Subcutaneous abdominal adipose tissue (tissue), 5 donors: Measurements from ENCODE around the gene CHKA.

ENCODE experiments used
- H3K27ac ChIP-seq: one replicate; pipeline ENCODE4 v1.7.0; 2013; ENCODE audit warnings: low read depth, mild to moderate bottlenecking, inconsistent platforms, low read length, moderate library complexity
- H3K27me3 ChIP-seq, 5 donors: one replicate each; pipeline ENCODE4 v1.7.0; 2013; ENCODE audit warnings: low read length in 5 of 5, inconsistent platforms in 1 of 5; ENCODE audit not compliant: control insufficient read depth in 5 of 5, insufficient read depth in 4 of 5
- H3K36me3 ChIP-seq, 5 donors: one replicate each; pipeline ENCODE4 v1.7.0; 2013; ENCODE audit warnings: low read length in 5 of 5; ENCODE audit not compliant: control insufficient read depth in 5 of 5, insufficient read depth in 5 of 5
- H3K4me1 ChIP-seq, 5 donors: one replicate each; pipeline ENCODE4 v1.7.0; 2013; ENCODE audit warnings: low read length in 5 of 5, mild to moderate bottlenecking in 3 of 5, moderate library complexity in 1 of 5; ENCODE audit not compliant: control insufficient read depth in 5 of 5, insufficient read depth in 5 of 5
- H3K4me3 ChIP-seq, 5 donors: one replicate each; pipeline ENCODE4 v1.7.0; 2013; ENCODE audit warnings: low read length in 5 of 5, low read depth in 1 of 5
- H3K9ac ChIP-seq, 5 donors: one replicate each; pipeline ENCODE4 v1.7.0; 2013; ENCODE audit warnings: low read length in 5 of 5, mild to moderate bottlenecking in 4 of 5, moderate library complexity in 3 of 5
- H3K9me3 ChIP-seq, 5 donors: one replicate each; pipeline ENCODE4 v1.7.0; 2013; ENCODE audit warnings: low read length in 5 of 5; ENCODE audit not compliant: control insufficient read depth in 5 of 5
- donor health status: healthy.
- donor health status: healthy.
- donor health status: healthy.
- donor health status: healthy.
- donor health status: healthy.

Gene CHKA

GRCh38 chr11:68117853-68118470 is 3.2 kb downstream of the CHKA start:
- Histone ChIP-seq H3K4me3 (peak overlapping the region in 3 of 5 donors; percentile 6 to 32 (median 25)), H3K4me1 (peaks cover 8 to 59% (median 45%) of the 10 kb centered on the region in 5 donors), H3K9ac (peak overlapping the region in 2 of 5 donors; percentile 26 to 43), H3K9me3 (no peaks in the 10 kb centered on the region), H3K36me3 (no peaks in the 10 kb centered on the region), H3K27ac (peak overlapping the region; percentile 71), H3K27me3 (no peaks in the 10 kb centered on the region)

GRCh38 chr11:68116974-68117373 is 4.2 kb downstream of the CHKA start:
- Histone ChIP-seq H3K9ac (peak overlapping the region in 3 of 5 donors; percentile 4 to 63 (median 30)), H3K4me3 (no peak overlapping the region), H3K4me1 (peaks cover 8 to 53% (median 41%) of the 10 kb centered on the region in 5 donors), H3K36me3 (no peaks in the 10 kb centered on the region), H3K27me3 (no peaks in the 10 kb centered on the region), H3K27ac (no peak overlapping the region), H3K9me3 (no peaks in the 10 kb centered on the region)

GRCh38 chr11:68116126-68116525 is 5.1 kb downstream of the CHKA start:
- H3K27ac ChIP-seq: no peak overlapping the region
- no peaks in the 10 kb centered on the region for H3K27me3 ChIP-seq
- no peaks in the 10 kb centered on the region for H3K36me3 ChIP-seq
- H3K4me1 ChIP-seq: peaks cover 8 to 47% (median 39%) of the 10 kb centered on the region in 5 donors
- no peak overlapping the region for H3K9ac ChIP-seq
- H3K9me3 ChIP-seq: no peaks in the 10 kb centered on the region
- no peak overlapping the region for H3K4me3 ChIP-seq

- Histone ChIP-seq H3K36me3 (no peaks in the 10 kb centered on the region), H3K4me3 (no peak overlapping the region), H3K27ac (no peak overlapping the region), H3K27me3 (no peaks in the 10 kb centered on the region), H3K9ac (no peak overlapping the region), H3K9me3 (no peaks in the 10 kb centered on the region), H3K4me1 (peaks cover 8 to 46% (median 38%) of the 10 kb centered on the region in 5 donors)
Observed at GRCh38 chr11:68115285-68115684, 5.9 kb downstream of the CHKA start.

GRCh38 chr11:68113986-68114385 is 7.2 kb downstream of the CHKA start:
- no peaks in the 10 kb centered on the region for H3K9me3 ChIP-seq
- peaks cover 8 to 33% (median 25%) of the 10 kb centered on the region in 5 donors for H3K4me1 ChIP-seq
- no peaks in the 10 kb centered on the region for H3K36me3 ChIP-seq
- H3K9ac ChIP-seq: no peak overlapping the region
- H3K27ac ChIP-seq: no peak overlapping the region
- no peak overlapping the region for H3K4me3 ChIP-seq
- H3K27me3 ChIP-seq: no peaks in the 10 kb centered on the region

GRCh38 chr11:68107689-68108088 is 13.5 kb downstream of the CHKA start:
- H3K36me3 ChIP-seq: peaks cover 0 to 2% (median 0%) of the 10 kb centered on the region in 5 donors
- no peaks in the 10 kb centered on the region for H3K27me3 ChIP-seq
- H3K4me1 ChIP-seq: peaks cover 0 to 12% (median 4%) of the 10 kb centered on the region in 5 donors
- H3K4me3 ChIP-seq: no peak overlapping the region
- no peaks in the 10 kb centered on the region for H3K9me3 ChIP-seq
- H3K27ac ChIP-seq: no peak overlapping the region
- H3K9ac ChIP-seq: no peak overlapping the region

GRCh38 chr11:68106165-68106940 is 14.8 kb downstream of the CHKA start:
- Histone ChIP-seq H3K9ac (no peak overlapping the region), H3K9me3 (no peaks in the 10 kb centered on the region), H3K36me3 (peaks cover 0 to 2% (median 0%) of the 10 kb centered on the region in 5 donors), H3K27ac (no peak overlapping the region), H3K4me1 (peaks cover 0 to 12% (median 4%) of the 10 kb centered on the region in 5 donors), H3K4me3 (no peak overlapping the region), H3K27me3 (no peaks in the 10 kb centered on the region)

- no peaks in the 10 kb centered on the region for H3K36me3 ChIP-seq
- peaks cover 0 to 13% (median 3%) of the 10 kb centered on the region in 5 donors for H3K4me1 ChIP-seq
- peak overlapping the region; percentile 15 for H3K27ac ChIP-seq
- H3K4me3 ChIP-seq: peak overlapping the region in 1 of 5 donors; percentile 28
- H3K9ac ChIP-seq: no peak overlapping the region
- H3K27me3 ChIP-seq: no peaks in the 10 kb centered on the region
- no peaks in the 10 kb centered on the region for H3K9me3 ChIP-seq
Observed at GRCh38 chr11:68099474-68100405, 21.4 kb downstream of the CHKA start.

- peak overlapping the region; percentile 15 for H3K27ac ChIP-seq
- no peaks in the 10 kb centered on the region for H3K9me3 ChIP-seq
- H3K4me3 ChIP-seq: no peak overlapping the region
- H3K9ac ChIP-seq: no peak overlapping the region
- H3K4me1 ChIP-seq: peaks cover 0 to 13% (median 3%) of the 10 kb centered on the region in 5 donors
- no peaks in the 10 kb centered on the region for H3K36me3 ChIP-seq
- H3K27me3 ChIP-seq: no peaks in the 10 kb centered on the region
Observed at GRCh38 chr11:68099057-68099456, 22.1 kb downstream of the CHKA start.
